NT2/D1 (cell line): ENCODE measurements around the gene PRSS2.

Experiments used
- DNase-seq: peaks from one replicate; pipeline ENCODE4 v3.0.0-alpha.2; 2011; ENCODE audit warnings: low read depth, low spot score
- H3K27me3 ChIP-seq: 2 replicates; pipeline ENCODE4 v1.6.0; 2011; ENCODE audit warnings: mild to moderate bottlenecking; ENCODE audit not compliant: insufficient read length, insufficient read depth
- H3K36me3 ChIP-seq: 2 replicates; pipeline ENCODE4 v1.6.1; 2011; ENCODE audit warnings: mild to moderate bottlenecking, low read length, mixed read lengths; ENCODE audit not compliant: insufficient read depth, insufficient read length
- H3K4me1 ChIP-seq: 2 replicates; pipeline ENCODE4 v1.5.1; 2011; ENCODE audit not compliant: insufficient read depth, insufficient read length
- H3K4me3 ChIP-seq: 2 replicates; pipeline ENCODE4 v1.5.1; 2011; ENCODE audit warnings: low read depth; ENCODE audit not compliant: insufficient read length
- H3K9ac ChIP-seq: 2 replicates; pipeline ENCODE4 v1.6.0; 2011; ENCODE audit warnings: low read depth; ENCODE audit not compliant: insufficient read length
- H3K9me3 ChIP-seq: 2 replicates; pipeline ENCODE4 v1.5.1; 2011; ENCODE audit warnings: mild to moderate bottlenecking, low read length; ENCODE audit not compliant: insufficient read depth
- SUZ12 ChIP-seq: IDR thresholded peaks from 2 replicates; pipeline ENCODE4 v1.6.1; 2011; ENCODE audit not compliant: insufficient read length, insufficient read depth; ENCODE audit errors: extremely low read depth
- YY1 ChIP-seq: IDR thresholded peaks from 2 replicates; pipeline ENCODE4 v1.6.1; 2011; ENCODE audit not compliant: insufficient read length, insufficient read depth
- ZNF274 ChIP-seq: IDR thresholded peaks from 2 replicates; pipeline ENCODE4 v1.6.1; 2011; ENCODE audit warnings: mild to moderate bottlenecking, low read depth, low read length

PRSS2 gene

DNA sequence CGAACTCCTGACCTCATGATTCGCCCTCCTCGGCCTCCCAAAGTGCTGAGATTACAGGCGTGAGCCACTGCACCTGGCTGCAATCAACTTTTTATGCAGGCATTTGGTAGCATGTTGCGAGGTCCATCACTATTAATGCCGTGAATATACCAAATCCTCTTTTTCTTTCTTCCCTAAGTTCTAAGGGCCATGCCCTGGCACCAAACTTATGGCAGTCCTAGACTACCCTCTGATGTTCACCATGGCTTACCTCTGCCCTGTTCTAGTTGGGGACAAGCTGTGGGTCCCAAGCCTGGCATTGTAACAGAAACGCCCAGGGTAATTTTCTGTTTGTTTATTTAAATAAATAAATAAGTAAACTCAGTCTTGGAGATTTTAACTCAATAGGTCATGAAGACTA is 13.3 kb downstream of the PRSS2 start:
- no peaks in the 10 kb centered on the region for H3K9me3 ChIP-seq
- no peaks in the 10 kb centered on the region for H3K27me3 ChIP-seq
- no peak for TF ChIP-seq YY1
- TF ChIP-seq ZNF274: no peak
- TF ChIP-seq SUZ12: no peak
- H3K4me1 ChIP-seq: peaks cover 2% of the 10 kb centered on the region
- H3K9ac ChIP-seq: no peak overlapping the region
- H3K36me3 ChIP-seq: no peaks in the 10 kb centered on the region
- no peak overlapping the region for H3K4me3 ChIP-seq
- DNase-seq: no peak

DNA sequence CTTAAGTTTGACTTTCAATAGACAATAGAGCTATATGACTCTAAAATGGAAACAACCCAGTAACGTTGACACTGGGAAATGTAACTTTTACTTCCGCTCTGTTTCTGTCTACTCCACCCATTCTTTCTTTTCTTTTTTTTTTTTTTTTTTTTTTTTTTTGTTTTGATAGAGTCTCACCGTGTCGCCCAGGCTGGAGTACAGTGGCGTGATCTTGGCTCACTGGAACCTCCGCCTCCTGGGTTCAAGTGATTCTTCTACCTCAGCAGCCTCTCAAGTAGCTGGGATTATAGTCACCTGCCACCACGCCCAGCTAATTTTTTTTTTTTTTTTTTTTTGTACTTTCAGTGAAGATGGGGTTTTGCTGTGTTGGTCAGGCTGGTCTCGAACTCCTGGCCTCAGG is 13.9 kb downstream of the PRSS2 start:
- H3K9me3 ChIP-seq: no peaks in the 10 kb centered on the region
- H3K4me1 ChIP-seq: peaks cover 2% of the 10 kb centered on the region
- H3K27me3 ChIP-seq: no peaks in the 10 kb centered on the region
- no peaks in the 10 kb centered on the region for H3K36me3 ChIP-seq
- H3K4me3 ChIP-seq: no peak overlapping the region
- DNase-seq: no peak
- no peak overlapping the region for H3K9ac ChIP-seq
- TF ChIP-seq ZNF274 (no peak), SUZ12 (no peak), YY1 (no peak)

DNA sequence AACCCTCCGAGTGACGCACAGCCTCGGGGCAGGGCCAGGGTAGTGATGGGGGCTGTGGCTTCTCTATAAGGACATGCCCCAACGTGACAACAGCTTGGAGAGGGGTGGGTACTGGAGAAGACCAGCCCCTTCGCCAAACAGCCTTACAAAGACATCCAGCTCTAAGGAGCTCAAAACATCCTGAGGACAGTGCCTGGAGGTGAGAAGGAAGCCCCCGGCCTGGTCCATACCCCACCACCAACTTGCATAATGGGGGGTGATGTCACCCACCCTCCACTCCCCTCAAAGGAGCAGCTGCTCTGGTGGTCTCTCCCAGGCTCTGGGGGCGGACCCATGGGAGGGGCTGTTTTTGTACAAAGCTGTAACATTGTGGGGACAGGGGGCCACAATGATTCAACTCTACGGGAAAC is 15.1 kb downstream of the PRSS2 start:
- no peak for TF ChIP-seq YY1
- TF ChIP-seq SUZ12: no peak
- TF ChIP-seq ZNF274: no peak

GRCh38 chr7:142787034-142787768 is 16.4 kb downstream of the PRSS2 start:
- TF ChIP-seq YY1: no peak
- TF ChIP-seq ZNF274: no peak
- TF ChIP-seq SUZ12: no peak
- DNase-seq: no peak
- peaks cover 2% of the 10 kb centered on the region for H3K4me1 ChIP-seq
- no peaks in the 10 kb centered on the region for H3K36me3 ChIP-seq
- no peaks in the 10 kb centered on the region for H3K27me3 ChIP-seq
- H3K9me3 ChIP-seq: no peaks in the 10 kb centered on the region
- no peak overlapping the region for H3K4me3 ChIP-seq
- H3K9ac ChIP-seq: no peak overlapping the region

More for the DNA sequence above, 15.1 kb downstream of the PRSS2 start:
- H3K9me3 ChIP-seq: no peaks in the 10 kb centered on the region
- no peak for DNase-seq
- H3K4me3 ChIP-seq: no peak overlapping the region
- H3K9ac ChIP-seq: no peak overlapping the region
- H3K27me3 ChIP-seq: no peaks in the 10 kb centered on the region
- peaks cover 2% of the 10 kb centered on the region for H3K4me1 ChIP-seq
- no peaks in the 10 kb centered on the region for H3K36me3 ChIP-seq

DNA sequence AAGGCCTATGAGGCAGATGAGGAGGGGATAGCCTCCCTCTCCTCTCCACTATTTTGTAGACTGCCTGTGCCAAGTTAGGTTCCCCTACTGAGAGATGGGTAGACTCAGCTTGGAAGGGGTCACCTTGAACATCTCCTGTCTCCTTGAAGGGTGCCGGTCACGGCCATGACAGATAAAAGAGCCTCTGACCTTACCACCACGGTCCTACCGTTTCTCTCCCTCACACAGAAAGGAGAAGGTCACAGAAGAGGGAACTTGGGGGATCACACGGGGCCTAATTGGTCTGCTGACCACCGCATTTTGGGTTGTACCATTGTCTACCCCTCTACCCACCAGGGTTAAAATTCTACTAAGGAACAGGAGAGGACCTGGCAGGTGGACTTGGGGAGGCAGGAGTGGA is 17.0 kb downstream of the PRSS2 start:
- DNase-seq: no peak
- no peaks in the 10 kb centered on the region for H3K36me3 ChIP-seq
- H3K4me3 ChIP-seq: no peak overlapping the region
- H3K27me3 ChIP-seq: no peaks in the 10 kb centered on the region
- H3K9me3 ChIP-seq: no peaks in the 10 kb centered on the region
- TF ChIP-seq SUZ12 (no peak), YY1 (no peak), ZNF274 (no peak)
- H3K9ac ChIP-seq: no peak overlapping the region
- peaks cover 2% of the 10 kb centered on the region for H3K4me1 ChIP-seq

DNA sequence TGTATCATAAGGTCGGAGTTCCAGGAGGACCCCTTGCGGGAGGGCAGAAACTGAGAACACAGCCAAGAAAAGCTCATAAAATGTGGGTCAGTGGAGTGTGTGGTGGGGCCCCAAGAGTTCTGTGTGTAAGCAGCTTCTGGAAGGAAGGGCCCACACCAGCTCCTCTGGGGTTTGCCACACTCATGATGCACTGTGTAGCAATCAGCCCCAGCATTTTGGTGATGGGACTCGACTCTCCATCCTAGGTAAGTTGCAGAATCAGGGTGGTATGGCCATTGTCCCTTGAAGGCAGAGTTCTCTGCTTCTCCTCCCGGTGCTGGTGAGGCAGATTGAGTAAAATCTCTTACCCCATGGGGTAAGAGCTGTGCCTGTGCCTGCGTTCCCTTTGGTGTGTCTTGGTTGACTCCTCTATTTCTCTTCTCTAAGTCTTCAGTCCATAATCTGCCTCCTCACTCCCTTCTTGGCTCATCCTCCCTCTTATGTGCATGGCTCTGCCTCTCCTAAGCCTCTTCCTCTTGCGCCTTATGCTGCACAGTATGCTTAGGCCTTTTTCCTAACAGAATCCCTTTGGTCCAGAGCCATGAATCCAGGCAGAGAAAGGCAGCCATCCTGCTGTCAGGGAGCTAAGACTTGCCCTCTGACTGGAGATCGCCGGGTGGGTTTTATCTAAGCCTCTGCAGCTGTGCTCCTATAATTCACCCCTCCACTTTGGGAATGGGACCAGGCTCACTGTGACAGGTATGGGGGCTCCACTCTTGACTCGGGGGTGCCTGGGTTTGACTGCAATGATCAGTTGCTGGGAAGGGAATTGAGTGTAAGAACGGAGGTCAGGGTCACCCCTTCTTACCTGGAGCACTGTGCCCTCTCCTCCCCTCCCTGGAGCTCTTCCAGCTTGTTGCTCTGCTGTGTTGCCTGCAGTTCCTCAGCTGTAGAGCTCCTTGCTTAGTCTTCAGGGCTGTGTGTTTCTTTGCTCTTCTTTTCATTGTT is 17.8 kb downstream of the PRSS2 start:
- no peak for TF ChIP-seq SUZ12
- TF ChIP-seq YY1: no peak
- TF ChIP-seq ZNF274: no peak
- no peak overlapping the region for H3K9ac ChIP-seq
- H3K36me3 ChIP-seq: no peaks in the 10 kb centered on the region
- DNase-seq: no peak
- no peaks in the 10 kb centered on the region for H3K27me3 ChIP-seq
- peaks cover 2% of the 10 kb centered on the region for H3K4me1 ChIP-seq
- no peaks in the 10 kb centered on the region for H3K9me3 ChIP-seq
- H3K4me3 ChIP-seq: no peak overlapping the region

- no peak for TF ChIP-seq SUZ12
- no peak for TF ChIP-seq YY1
- TF ChIP-seq ZNF274: no peak
- Histone ChIP-seq H3K27me3 (peaks cover 5% of the 10 kb centered on the region), H3K36me3 (no peaks in the 10 kb centered on the region), H3K4me3 (no peak overlapping the region), H3K4me1 (peaks cover 2% of the 10 kb centered on the region), H3K9ac (no peak overlapping the region), H3K9me3 (no peaks in the 10 kb centered on the region)
- no peak for DNase-seq
Observed at GRCh38 chr7:142789441-142789840, 18.7 kb downstream of the PRSS2 start.
